IMR-90 (cell line): Measurements from ENCODE around the gene POLE4. TPM values are rescaled to one million over a fixed set of nuclear protein-coding genes. Genes with fewer than 3 reads are reported as not detected.

ENCODE experiments used
- ATAC-seq: fragments of 200-7000 bp; cut with Tn5 transposase; 2 replicates; pipeline ENCODE4 v1.9.1; 2020; ENCODE audit warnings: low read depth, mild to moderate bottlenecking, moderate library complexity
- BruUV-seq: library from RNA; stranded (reverse); fragments of 400-500 nt; replicated peaks from 2 replicates; lab custom pipeline; 2021; lab: Mats Ljungman, UMichigan
- CTCF ChIA-PET: fragments of 300-600 bp; formaldehyde crosslinking; extraction: SDS; loops from one replicate; lab custom pipeline; 2021; ENCODE audit warnings: antibody characterized with exemption; lab: Yijun Ruan, JAX
- POLR2A ChIA-PET: fragments of 300-600 bp; sonication (Branson Sonifier 250); formaldehyde crosslinking; loops from one replicate; lab custom pipeline; 2022; ENCODE audit warnings: antibody characterized with exemption; ENCODE audit not compliant: unreplicated experiment; lab: Charles Lee
- DNase-seq: peaks from one replicate; pipeline ENCODE4 v3.0.0; 2013
- H2AFZ ChIP-seq: replicated peaks from 2 replicates; pipeline ENCODE3; 2013; ENCODE audit warnings: low read length, mild to moderate bottlenecking; ENCODE audit not compliant: poor library complexity
- H2AK5ac ChIP-seq: 2 replicates; pipeline ENCODE4 v1.6.1; 2013; ENCODE audit warnings: low read depth, low read length, inconsistent platforms
- H2AK9ac ChIP-seq: replicated peaks from 2 replicates; pipeline ENCODE3; 2013; ENCODE audit warnings: mild to moderate bottlenecking, low read depth, low read length, moderate library complexity; ENCODE audit not compliant: poor library complexity
- H2BK120ac ChIP-seq: 2 replicates; pipeline ENCODE4 v1.6.1; 2013; ENCODE audit warnings: low read depth, low read length, inconsistent platforms
- H2BK15ac ChIP-seq: 3 replicates; pipeline ENCODE4 v1.6.1; 2013; ENCODE audit warnings: low read depth, low read length, inconsistent platforms
- H2BK20ac ChIP-seq: 2 replicates; pipeline ENCODE4 v1.6.1; 2013; ENCODE audit warnings: low read depth, mild to moderate bottlenecking, inconsistent platforms, low read length, moderate library complexity
- H2BK5ac ChIP-seq: 2 replicates; pipeline ENCODE4 v1.6.1; 2013; ENCODE audit warnings: mild to moderate bottlenecking, low read depth, low read length, inconsistent platforms; ENCODE audit not compliant: poor library complexity, severe bottlenecking
- H3K14ac ChIP-seq: replicated peaks from 2 replicates; pipeline ENCODE4 v1.6.1; 2013; ENCODE audit warnings: low read depth, low read length, inconsistent platforms
- H3K18ac ChIP-seq: 2 replicates; pipeline ENCODE4 v1.6.1; 2013; ENCODE audit warnings: low read depth, low read length, control low read depth
- H3K23ac ChIP-seq: 2 replicates; pipeline ENCODE4 v1.6.1; 2013; ENCODE audit warnings: low read depth, low read length, inconsistent platforms
- H3K27ac ChIP-seq: 2 replicates; pipeline ENCODE4 v1.5.1; 2013; ENCODE audit warnings: mild to moderate bottlenecking, control low read depth, low read length; ENCODE audit not compliant: insufficient read depth
- H3K27me3 ChIP-seq: 2 replicates; pipeline ENCODE4 v1.6.1; 2013; ENCODE audit warnings: low read length; ENCODE audit not compliant: control insufficient read depth, insufficient read depth
- H3K36me3 ChIP-seq: 2 replicates; pipeline ENCODE4 v1.6.1; 2013; ENCODE audit warnings: low read length, mixed read lengths; ENCODE audit not compliant: control insufficient read depth, insufficient read depth
- H3K4ac ChIP-seq: 2 replicates; pipeline ENCODE4 v1.6.1; 2013; ENCODE audit warnings: low read depth, low read length, inconsistent platforms
- H3K4me1 ChIP-seq: 2 replicates; pipeline ENCODE4 v1.6.1; 2013; ENCODE audit warnings: low read length, mixed read lengths; ENCODE audit not compliant: control insufficient read depth, insufficient read depth
- H3K4me2 ChIP-seq: 2 replicates; pipeline ENCODE4 v1.6.1; 2013; ENCODE audit warnings: low read depth, mild to moderate bottlenecking, control low read depth, low read length, moderate library complexity
- H3K4me3 ChIP-seq: 2 replicates; pipeline ENCODE4 v1.5.1; 2013; ENCODE audit warnings: low read depth, mild to moderate bottlenecking, control low read depth, low read length, moderate library complexity; ENCODE audit not compliant: insufficient read depth
- H3K56ac ChIP-seq: 2 replicates; pipeline ENCODE4 v1.6.1; 2013; ENCODE audit warnings: low read length, inconsistent platforms; ENCODE audit not compliant: insufficient read depth; ENCODE audit errors: extremely low read depth
- H3K79me1 ChIP-seq, 2 experiments: 2 replicates each; pipeline ENCODE4 v1.6.1; 2013; ENCODE audit warnings: low read length in 2 of 2, inconsistent platforms in 1 of 2, low read depth in 1 of 2
- H3K9ac ChIP-seq: 2 replicates; pipeline ENCODE4 v1.6.1; 2013; ENCODE audit warnings: low read depth, low read length, control low read depth
- H3K9me1 ChIP-seq: 2 replicates; pipeline ENCODE4 v1.6.1; 2013; ENCODE audit warnings: low read length, inconsistent platforms; ENCODE audit not compliant: insufficient read depth
- H3K9me3 ChIP-seq: 2 replicates; pipeline ENCODE4 v1.6.1; 2013; ENCODE audit warnings: low read length; ENCODE audit not compliant: control insufficient read depth, insufficient read depth
- H4K20me1 ChIP-seq: 2 replicates; pipeline ENCODE4 v1.6.1; 2013; ENCODE audit warnings: low read length, inconsistent platforms; ENCODE audit not compliant: insufficient read depth
- H4K5ac ChIP-seq: 2 replicates; pipeline ENCODE4 v1.6.1; 2013; ENCODE audit warnings: mild to moderate bottlenecking, low read depth, low read length, control low read depth
- H4K8ac ChIP-seq, 2 experiments: 2 replicates each; pipeline ENCODE4 v1.6.1; 2013; ENCODE audit warnings: low read depth in 2 of 2, low read length in 2 of 2, control low read depth in 1 of 2, inconsistent platforms in 1 of 2
- H4K91ac ChIP-seq: 2 replicates; pipeline ENCODE4 v1.6.1; 2013; ENCODE audit warnings: low read depth, low read length, inconsistent platforms; ENCODE audit not compliant: insufficient read depth
- BHLHE40 ChIP-seq: fragments of 150-350 bp; IDR thresholded peaks from 2 replicates; pipeline ENCODE4 v1.6.1; 2016; ENCODE audit warnings: mild to moderate bottlenecking, low read depth, low read length
- CEBPB ChIP-seq: IDR thresholded peaks from 2 replicates; pipeline ENCODE4 v1.6.1; 2012; ENCODE audit warnings: low read depth, low read length, improper control_type of control experiment
- CHD1 ChIP-seq: IDR thresholded peaks from 2 replicates; pipeline ENCODE4 v1.6.1; 2012; ENCODE audit warnings: low read depth, low read length, improper control_type of control experiment
- ELK1 ChIP-seq: fragments of 150-350 bp; IDR thresholded peaks from 2 replicates; pipeline ENCODE4 v1.6.1; 2016; ENCODE audit warnings: low read depth, mild to moderate bottlenecking, low read length, moderate library complexity, borderline replicate concordance
- MAFK ChIP-seq: IDR thresholded peaks from 2 replicates; pipeline ENCODE4 v1.6.1; 2012; ENCODE audit warnings: low read depth, low read length, improper control_type of control experiment
- MAZ ChIP-seq: IDR thresholded peaks from 2 replicates; pipeline ENCODE4 v1.6.1; 2012; ENCODE audit warnings: low read depth, mild to moderate bottlenecking, low read length, improper control_type of control experiment, moderate library complexity, borderline replicate concordance
- MXI1 ChIP-seq: IDR thresholded peaks from 2 replicates; pipeline ENCODE4 v1.6.1; 2012; ENCODE audit warnings: low read depth, mild to moderate bottlenecking, low read length, moderate library complexity, borderline replicate concordance
- NFE2L2 ChIP-seq: fragments of 150-350 bp; IDR thresholded peaks from 2 replicates; pipeline ENCODE4 v1.6.1; 2016; ENCODE audit warnings: low read depth, mild to moderate bottlenecking, low read length
- RAD21 ChIP-seq: IDR thresholded peaks from 2 replicates; pipeline ENCODE4 v1.6.1; 2012; ENCODE audit warnings: low read length, improper control_type of control experiment
- RCOR1 ChIP-seq: IDR thresholded peaks from 2 replicates; pipeline ENCODE4 v1.6.1; 2012; ENCODE audit warnings: mild to moderate bottlenecking, low read length, improper control_type of control experiment; ENCODE audit not compliant: insufficient replicate concordance
- RFX5 ChIP-seq: IDR thresholded peaks from 2 replicates; pipeline ENCODE4 v1.8.0; 2012; ENCODE audit warnings: low read depth, mild to moderate bottlenecking, low read length, moderate library complexity
- SMC3 ChIP-seq: fragments of 150-350 bp; IDR thresholded peaks from 2 replicates; pipeline ENCODE4 v1.6.1; 2016; ENCODE audit warnings: low read depth, mild to moderate bottlenecking, antibody characterized with exemption, low read length, moderate library complexity
- USF2 ChIP-seq: fragments of 150-350 bp; IDR thresholded peaks from 2 replicates; pipeline ENCODE4 v1.6.1; 2017; ENCODE audit warnings: mild to moderate bottlenecking, antibody characterized with exemption, low read length, low read depth
- WGBS, 2 experiments: methylation state at CpG; one replicate each; pipeline versions ENCODE4 v1.1.5 to v1.1.7; 2013; ENCODE audit warnings: missing lambda C conversion rate in 2 of 2; ENCODE audit not compliant: insufficient read length in 1 of 2; ENCODE audit errors: extremely low coverage in 2 of 2; 5-methylcytosine and 5-hydroxymethylcytosine counted together
- dilution Hi-C: fragments of 300-500 bp; cut with HindIII; formaldehyde crosslinking; loops from one replicate; pipeline ENCODE4 v1.14.3; 2018; ENCODE audit warnings: low sequenced_read_pairs; ENCODE audit not compliant: unreplicated experiment
- in situ Hi-C: fragments of 300-500 bp; cut with MboI; formaldehyde crosslinking; loops from 3 replicates; pipeline ENCODE4 v1.14.3; 2019; ENCODE audit warnings: low sequenced_read_pairs, inconsistent platforms, mixed read lengths
- intact Hi-C: fragments of 100-400 bp; cut with micrococcal nuclease; formaldehyde crosslinking; loops from 2 replicates; pipeline ENCODE4 v1.10.0; 2022
- polyA plus RNA-seq, 3 experiments: library from polyadenylated mRNA; depleted of rRNA; stranded (reverse); fragments of >200 nt; gene quantifications; 2 replicates each; pipeline ENCODE4 v1.2.3, GENCODE V29; 2012; ENCODE audit warnings: low replicate concordance in 1 of 3
- total RNA-seq: library from RNA; depleted of rRNA; stranded (reverse); fragments of >200 nt; gene quantifications from 2 replicates; pipeline ENCODE4 v1.2.3, GENCODE V29; 2012

POLE4 gene
- total and polyA plus RNA-seq, 2 of the 4 experiments (the other 2 are of a cell fraction) = 9.0 to 23.9 TPM

DNA sequence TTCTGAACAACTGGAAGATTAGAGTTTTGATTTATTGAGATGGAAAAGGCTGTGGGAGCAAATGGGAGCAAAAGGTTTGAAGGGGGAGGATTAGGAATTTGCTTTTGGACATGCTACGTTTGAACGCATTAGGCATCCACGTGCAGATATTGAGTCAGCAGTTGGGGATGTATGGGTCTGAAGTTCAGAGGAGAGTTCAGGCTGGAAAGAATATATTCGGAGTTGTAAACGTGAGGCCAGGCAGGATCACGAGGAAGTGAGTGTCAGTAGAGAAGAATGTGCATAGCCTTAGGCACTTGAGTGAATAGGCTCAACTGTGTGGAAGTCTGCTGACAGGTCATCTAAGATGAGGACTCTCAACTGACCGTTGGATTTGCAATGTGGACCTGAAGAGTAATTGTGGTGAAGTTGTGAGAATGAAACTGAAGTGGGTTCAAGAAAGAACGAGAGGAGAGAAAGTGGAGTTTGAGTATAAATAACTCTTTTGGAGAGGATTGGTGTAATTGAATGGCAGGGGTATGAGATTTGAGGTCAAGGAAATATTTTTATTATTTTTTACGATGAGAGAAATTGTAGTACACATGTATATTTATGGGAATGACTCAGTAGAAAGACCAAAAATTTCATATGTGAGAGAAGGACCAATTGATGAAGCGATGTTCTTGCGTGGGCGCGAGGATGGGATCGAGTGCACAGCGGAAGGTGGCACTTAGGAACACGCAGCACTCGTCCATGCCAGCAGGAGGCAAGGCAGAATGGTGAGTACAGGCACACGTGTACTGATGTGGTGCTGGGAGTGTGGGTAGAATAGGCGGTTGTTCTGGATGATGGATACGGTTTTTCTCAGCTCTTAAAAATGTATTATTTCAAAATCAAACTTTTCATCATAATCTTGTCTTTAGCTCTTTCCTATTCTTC lies 40.5 kb upstream of the POLE4 start:
- no TSS peak for BruUV-seq
- ATAC-seq (peak; percentile 86), DNase-seq (peak; percentile 96)
- peak overlapping the region; percentile 98 for H4K91ac ChIP-seq
- intact Hi-C loops (loop anchor here (2.0 to 5.0 kb wide), 3 partner anchors 147 to 689 kb away; no protein-coding TSS in a partner anchor), dilution Hi-C loops (no loop called here), in situ Hi-C loops (loop anchor here (10.0 to 25.0 kb wide), 2 partner anchors 487 to 694 kb away; no protein-coding TSS in a partner anchor)
- H3K23ac ChIP-seq = peak overlapping the region; percentile 51; the same call in 1 of the 2 replicates
- H2BK20ac ChIP-seq = peak overlapping the region; percentile 92
- peak overlapping the region; percentile 65 for H3K27ac ChIP-seq
- no peaks in the 10 kb centered on the region for H3K9me3 ChIP-seq
- peak overlapping the region; percentile 74 for H2AFZ ChIP-seq
- H3K4ac ChIP-seq = peak overlapping the region; percentile 97
- peaks cover 21% of the 10 kb centered on the region for H3K9me1 ChIP-seq
- 62 to 100% methylated on average over 2 to 12 of the region's 20 CpGs for WGBS, 2 experiments
- no peaks in the 10 kb centered on the region for H3K36me3 ChIP-seq
- peaks cover 17% of the 10 kb centered on the region for H3K4me1 ChIP-seq
- H4K20me1 ChIP-seq = no peaks in the 10 kb centered on the region
- peak overlapping the region; percentile 54; the same call in 1 of the 2 replicates for H3K56ac ChIP-seq
- CTCF ChIA-PET = interaction anchor here (0.6 to 1.3 kb wide), 2 partner anchors 10 to 135 kb away, joined by 4 read pairs; no protein-coding TSS in a partner anchor
- POLR2A ChIA-PET = no interaction called here
- TF ChIP-seq CEBPB = no peak
- 0 out of 2 replicates have a peak, but pooled peaks have one; percentile 6 for TF ChIP-seq NFE2L2
- TF ChIP-seq RAD21 = no peak
- TF ChIP-seq SMC3 = no peak
- no peak for TF ChIP-seq RFX5
- TF ChIP-seq USF2 = peak; percentile 30; the same call in 1 of the 2 replicates
- peak; percentile 99 for TF ChIP-seq BHLHE40
- TF ChIP-seq CHD1 = no peak
- TF ChIP-seq MAZ = no peak
- no peak for TF ChIP-seq RCOR1
- no peak for TF ChIP-seq ELK1
- TF ChIP-seq MXI1 = peak; percentile 33; the same call in 1 of the 2 replicates
- TF ChIP-seq MAFK = peak; percentile 34; the same call in 1 of the 2 replicates
- H2AK5ac ChIP-seq = peak overlapping the region; percentile 100
- no peak overlapping the region for H3K9ac ChIP-seq
- peak overlapping the region; percentile 88 for H4K5ac ChIP-seq
- H3K4me3 ChIP-seq = no peak overlapping the region
- H3K79me1 ChIP-seq = peaks cover 0 to 13% of the 10 kb centered on the region in 2 experiments; a peak in 1 of 4 replicates
- H3K27me3 ChIP-seq = no peaks in the 10 kb centered on the region
- H2AK9ac ChIP-seq = peak overlapping the region; percentile 91
- H3K14ac ChIP-seq = peak overlapping the region; percentile 97
- peak overlapping the region; percentile 40 for H3K4me2 ChIP-seq
- peak overlapping the region; percentile 95 for H2BK120ac ChIP-seq
- H4K8ac ChIP-seq = peak overlapping the region; percentile 80 to 86; a peak in 3 of 4 replicates
- peak overlapping the region; percentile 100; the same call in 2 of the 3 replicates for H2BK15ac ChIP-seq
- H3K18ac ChIP-seq = peak overlapping the region; percentile 98
- H2BK5ac ChIP-seq = peak overlapping the region; percentile 96
